Vein endothelial cell (primary cell): ENCODE data around the gene STAT6. TPM values are rescaled to one million over a fixed set of nuclear protein-coding genes. Genes with fewer than 3 reads are reported as not detected.

Experiments used
- total RNA-seq: library from RNA; depleted of rRNA; stranded (reverse); fragments of >200 nt; gene quantifications from 2 replicates; pipeline ENCODE4 v1.2.3, GENCODE V29; 2012

The STAT6 gene, protein sequence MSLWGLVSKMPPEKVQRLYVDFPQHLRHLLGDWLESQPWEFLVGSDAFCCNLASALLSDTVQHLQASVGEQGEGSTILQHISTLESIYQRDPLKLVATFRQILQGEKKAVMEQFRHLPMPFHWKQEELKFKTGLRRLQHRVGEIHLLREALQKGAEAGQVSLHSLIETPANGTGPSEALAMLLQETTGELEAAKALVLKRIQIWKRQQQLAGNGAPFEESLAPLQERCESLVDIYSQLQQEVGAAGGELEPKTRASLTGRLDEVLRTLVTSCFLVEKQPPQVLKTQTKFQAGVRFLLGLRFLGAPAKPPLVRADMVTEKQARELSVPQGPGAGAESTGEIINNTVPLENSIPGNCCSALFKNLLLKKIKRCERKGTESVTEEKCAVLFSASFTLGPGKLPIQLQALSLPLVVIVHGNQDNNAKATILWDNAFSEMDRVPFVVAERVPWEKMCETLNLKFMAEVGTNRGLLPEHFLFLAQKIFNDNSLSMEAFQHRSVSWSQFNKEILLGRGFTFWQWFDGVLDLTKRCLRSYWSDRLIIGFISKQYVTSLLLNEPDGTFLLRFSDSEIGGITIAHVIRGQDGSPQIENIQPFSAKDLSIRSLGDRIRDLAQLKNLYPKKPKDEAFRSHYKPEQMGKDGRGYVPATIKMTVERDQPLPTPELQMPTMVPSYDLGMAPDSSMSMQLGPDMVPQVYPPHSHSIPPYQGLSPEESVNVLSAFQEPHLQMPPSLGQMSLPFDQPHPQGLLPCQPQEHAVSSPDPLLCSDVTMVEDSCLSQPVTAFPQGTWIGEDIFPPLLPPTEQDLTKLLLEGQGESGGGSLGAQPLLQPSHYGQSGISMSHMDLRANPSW
- 96.0 and 100 TPM in 2 replicates for total RNA-seq

DNA sequence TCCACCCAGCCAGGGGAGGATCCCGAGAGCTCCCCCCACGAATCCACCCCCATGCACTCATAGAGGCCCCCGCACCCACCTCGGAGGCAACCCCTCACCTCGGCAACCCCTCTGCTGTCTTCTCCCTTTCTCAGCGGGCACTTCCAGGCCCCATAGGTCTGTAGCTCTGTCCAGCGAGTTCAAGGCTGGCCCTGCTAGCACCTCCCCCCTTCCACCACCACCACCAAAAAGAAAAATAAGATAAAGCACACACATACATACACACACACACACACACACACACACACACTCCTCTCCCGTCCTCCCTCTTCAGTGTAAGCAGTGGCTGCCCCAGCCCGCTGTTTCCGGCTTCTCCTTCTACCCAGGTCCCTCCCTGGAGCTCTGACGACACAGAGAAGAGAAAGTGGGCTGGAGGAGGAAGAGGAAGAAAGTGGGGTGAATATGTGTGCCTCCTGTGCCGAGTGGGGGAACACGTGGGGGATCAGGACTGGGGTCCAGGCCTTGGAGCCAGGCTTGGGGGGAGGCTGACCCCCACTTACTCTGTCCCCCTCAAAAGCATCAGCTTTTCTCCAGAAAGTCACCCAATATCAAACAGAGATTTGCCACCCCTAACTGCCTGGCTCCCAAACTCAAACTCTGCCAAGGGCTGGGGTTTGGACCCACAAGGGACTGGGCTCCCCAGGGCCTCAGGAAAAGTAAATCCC, at the start of gene STAT6:
Gene STAT6, minus strand, starts transcription at position 332 of the 704 bp plus-strand sequence. CDS start 3,084 bp downstream, outside the sequence.

DNA sequence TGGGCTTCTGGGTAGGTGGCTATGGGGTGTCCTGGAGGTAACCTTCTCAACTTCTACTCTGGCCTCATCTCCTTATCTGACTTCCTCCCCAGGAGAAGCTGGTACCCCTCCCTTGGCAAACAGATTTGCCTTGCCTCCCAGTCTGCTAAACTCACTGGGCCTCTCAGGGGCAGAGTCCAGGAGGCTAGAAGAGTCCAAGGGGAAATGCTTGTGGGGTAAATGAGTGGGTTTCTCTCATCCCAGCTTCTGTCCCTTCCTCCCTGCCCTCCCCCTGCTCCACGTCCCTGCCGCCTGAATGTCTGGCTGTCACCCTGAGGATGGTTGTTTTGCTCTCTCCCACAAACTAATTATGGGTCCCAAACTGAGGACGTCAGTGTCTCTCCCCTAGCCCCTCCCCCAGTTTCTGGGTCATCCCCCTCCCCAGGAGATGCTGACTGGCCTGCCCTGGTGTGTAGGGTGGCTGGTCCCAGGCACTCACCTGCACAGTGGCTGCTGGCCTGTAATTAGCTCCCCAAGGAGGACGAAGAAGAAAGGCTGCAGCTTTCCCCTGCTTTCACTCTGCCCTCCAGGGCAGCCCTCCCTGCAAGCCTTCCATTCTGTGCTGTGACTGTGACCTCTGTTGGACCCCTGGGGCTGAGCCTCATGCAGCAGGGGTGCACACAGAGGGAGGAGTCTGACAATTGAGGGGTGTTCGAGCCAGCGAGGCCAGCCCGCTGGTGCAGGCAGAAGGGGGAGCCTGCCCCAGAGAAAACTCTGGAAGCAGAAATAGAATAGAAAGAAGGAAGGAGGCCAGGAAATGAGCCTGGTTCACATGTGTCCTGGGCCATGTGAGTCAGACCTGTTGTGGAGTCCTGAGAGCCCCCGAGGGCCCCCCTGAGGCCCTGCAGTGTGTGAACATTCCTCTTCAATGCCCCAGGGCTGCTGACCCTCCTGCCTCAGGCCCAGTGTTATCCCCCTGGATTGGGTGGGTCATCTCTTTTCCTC, 36.1 kb upstream of the STAT6 start, which contains the start of gene LRP1-AS:
Gene LRP1-AS, minus strand, starts transcription at position 659 of the 984 bp plus-strand sequence.

DNA sequence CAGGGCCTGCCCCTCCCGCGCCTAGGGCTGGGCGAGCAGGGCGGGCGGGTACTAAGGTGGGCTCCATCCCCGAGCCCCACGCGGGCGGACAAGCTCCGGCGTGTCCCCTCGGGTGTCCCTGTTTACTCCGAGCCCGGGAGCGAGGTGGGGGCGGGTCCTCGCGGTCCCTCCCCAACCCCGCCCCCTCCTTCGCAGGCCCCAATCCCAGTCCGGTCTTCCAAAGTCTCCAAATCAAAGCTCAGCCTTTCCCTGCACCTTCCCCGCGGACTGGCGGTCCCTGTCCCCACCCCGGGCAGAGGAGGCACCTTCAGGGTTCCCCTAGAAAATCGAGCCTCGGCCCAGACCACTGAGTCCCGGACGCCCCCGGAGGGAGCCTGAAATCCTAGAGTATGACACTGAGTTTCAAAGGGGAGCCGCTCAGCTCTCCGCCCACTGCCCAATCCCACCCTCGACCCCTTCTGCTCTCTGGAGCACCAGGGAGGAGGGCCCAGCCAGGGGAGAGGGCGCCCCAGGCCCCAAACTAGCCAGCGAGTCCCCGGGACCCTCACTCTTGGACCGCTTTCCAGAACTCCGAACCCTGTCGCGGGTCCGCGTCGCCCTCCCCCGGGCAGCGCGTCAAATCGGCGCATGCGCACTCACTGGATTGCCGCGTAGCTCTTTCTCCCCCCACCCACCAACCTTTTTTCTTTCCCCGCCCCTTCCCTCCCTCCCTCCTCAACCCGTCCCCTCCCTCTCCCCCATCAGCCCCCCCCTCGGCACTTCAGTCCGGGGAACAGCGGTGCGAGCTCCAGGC, 16.8 kb upstream of the STAT6 start, which contains the start of gene LRP1:
Gene LRP1, plus strand, starts transcription at position 758 of the 793 bp plus-strand sequence. CDS start 482 bp downstream, outside the sequence.

DNA sequence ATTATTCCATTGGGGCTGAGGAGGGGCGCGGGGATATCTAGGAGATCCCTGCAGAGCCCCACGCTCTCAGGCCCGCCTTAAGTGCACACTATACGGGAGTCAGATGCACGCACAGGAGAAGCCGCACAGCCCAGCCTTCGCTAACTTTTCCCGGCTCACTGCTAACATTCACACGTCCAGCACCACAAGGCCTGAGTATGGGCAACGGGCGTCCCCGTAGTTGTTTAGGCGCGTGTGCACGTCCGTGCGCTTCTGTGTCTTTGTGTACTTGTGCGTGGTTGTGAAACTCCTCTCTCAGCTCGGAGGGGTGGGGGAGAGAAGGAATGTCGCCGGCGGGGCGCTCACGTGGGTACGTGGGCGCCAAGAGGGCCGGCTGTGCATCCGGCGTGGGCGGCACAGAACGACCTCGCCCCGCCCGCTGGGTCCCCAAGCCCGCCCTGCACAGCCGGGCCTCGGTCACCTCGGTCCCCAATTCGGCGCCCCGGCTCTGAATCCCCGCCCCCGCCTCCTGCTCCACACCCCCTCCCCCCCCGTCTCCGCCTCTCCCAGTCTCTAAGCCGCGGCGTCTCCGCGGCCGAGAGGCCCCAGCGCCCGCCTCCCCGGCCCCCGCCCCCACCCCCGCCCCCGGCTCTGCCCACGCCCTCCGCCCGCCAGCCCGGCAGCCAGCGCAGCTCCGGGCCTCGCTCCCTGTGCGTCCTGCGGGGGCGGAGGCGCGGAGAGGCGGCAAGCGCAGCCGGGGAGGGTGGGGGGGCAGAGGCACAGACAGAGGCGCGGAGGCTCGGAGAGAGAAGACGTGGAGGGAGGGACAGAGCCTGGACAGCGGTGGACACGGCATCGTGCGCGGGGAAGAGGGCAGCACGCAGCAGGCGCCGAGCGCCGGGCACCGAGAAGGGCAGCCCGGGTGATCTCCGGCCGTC, 22.6 kb downstream of the STAT6 start, which contains the start of gene NAB2:
Gene NAB2, plus strand, starts transcription at position 761 of the 917 bp plus-strand sequence. CDS start 158 bp downstream, outside the sequence.

DNA sequence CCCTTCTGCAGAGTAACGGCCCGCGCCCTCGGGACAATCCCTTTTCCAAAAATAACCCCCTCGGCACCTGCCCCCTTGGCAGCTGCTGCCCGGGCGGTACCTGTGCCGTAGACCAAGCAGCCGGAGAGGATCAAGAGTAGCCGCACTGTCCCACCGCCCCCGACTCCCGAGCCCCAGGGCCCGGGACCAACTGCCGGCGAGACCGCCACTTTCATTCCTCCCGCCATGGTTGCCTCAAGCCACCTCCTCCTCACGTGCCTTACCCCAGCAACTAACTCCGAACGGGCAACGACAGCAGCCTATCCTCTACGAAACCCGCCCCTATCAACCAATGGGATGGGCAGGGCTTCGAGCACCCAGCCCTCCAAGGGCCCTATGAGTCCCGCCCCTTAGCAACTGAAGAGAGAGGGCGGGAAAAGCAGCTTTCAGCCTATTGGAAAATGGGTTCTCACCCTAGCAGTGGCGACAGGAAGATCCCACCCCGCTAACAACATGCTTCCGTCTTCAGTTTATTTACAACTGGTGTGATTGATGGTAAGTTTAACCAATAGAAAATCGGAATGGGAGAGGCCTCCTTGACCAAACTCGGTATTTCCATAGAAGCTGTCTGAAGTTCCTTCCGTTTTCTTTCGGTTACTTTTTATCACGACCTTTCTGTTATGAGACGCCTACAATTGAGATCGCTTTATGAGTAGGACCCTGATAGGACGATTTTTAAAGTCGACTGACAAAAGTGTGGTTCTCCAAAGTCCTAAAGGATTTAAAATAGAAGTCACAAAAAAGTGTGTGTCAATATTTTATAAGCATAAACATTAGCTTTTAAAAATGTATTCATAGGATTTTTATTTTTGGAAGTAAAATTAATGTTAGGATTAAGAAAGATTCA, 32.4 kb downstream of the STAT6 start, which contains the start of gene NEMP1:
Gene NEMP1, minus strand, starts transcription at position 273 of the 886 bp plus-strand sequence. Its CDS starts 46 bp downstream, at position 227.

DNA sequence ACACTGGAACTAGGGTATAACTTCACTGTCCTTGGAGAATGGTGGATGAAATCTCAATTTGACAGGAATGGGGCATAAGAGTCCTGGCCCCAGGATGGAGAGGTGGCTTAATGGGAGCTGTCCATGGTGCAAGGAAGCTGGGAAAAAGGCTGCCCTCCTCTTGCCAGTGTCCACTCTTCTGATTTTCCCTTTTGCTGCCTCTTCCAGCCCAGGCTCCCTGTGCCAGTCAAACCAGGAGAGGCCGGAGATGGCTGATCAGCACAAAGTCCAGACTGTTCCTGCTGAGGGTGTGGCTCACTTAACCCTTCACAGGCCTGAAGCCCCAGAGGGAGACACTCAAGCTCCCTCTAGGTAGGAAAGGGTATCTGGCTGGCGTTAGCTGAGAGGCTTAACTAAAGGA, 61.3 kb downstream of the STAT6 start, which contains the start of gene MYO1A:
Gene MYO1A, minus strand, starts transcription at position 240 of the 400 bp plus-strand sequence. CDS start 1,806 bp downstream, outside the sequence.

Other genes with a start within 250 kb of the STAT6 start
- not detected in 2 replicates for gene SDR9C7, start 177.0 kb downstream of the STAT6 start, total RNA-seq
- under 0.01 TPM in 1 of 2 replicates, not detected in the other for gene RDH16, start 153.8 kb downstream of the STAT6 start, total RNA-seq
- 11.5 and 12.1 TPM in 2 replicates for gene ZBTB39, start 104.8 kb downstream of the STAT6 start, total RNA-seq
- not detected in 2 replicates for gene TAC3, start 94.8 kb downstream of the STAT6 start, total RNA-seq
- under 0.01 TPM in 1 of 2 replicates, not detected in the other for gene MYO1A, start 61.2 kb downstream of the STAT6 start, total RNA-seq
- 5.9 and 10.7 TPM in 2 replicates for gene NEMP1, start 32.6 kb downstream of the STAT6 start, total RNA-seq
- gene NAB2, start 22.2 kb downstream of the STAT6 start, total RNA-seq: 12.0 and 18.9 TPM in 2 replicates
- gene LRP1, start 17.1 kb upstream of the STAT6 start, total RNA-seq: 1.6 and 4.6 TPM in 2 replicates
- gene LRP1-AS, start 36.3 kb upstream of the STAT6 start, total RNA-seq: not detected in 2 replicates
- 0.19 TPM in 1 of 2 replicates, not detected in the other for gene NXPH4, start 105.4 kb upstream of the STAT6 start, total RNA-seq
- gene SHMT2, start 118.3 kb upstream of the STAT6 start, total RNA-seq: 197 and 216 TPM in 2 replicates
- 0.65 TPM in 1 of 2 replicates, not detected in the other for gene STAC3, start 139.8 kb upstream of the STAT6 start, total RNA-seq